Measurements from ENCODE around the gene ZNF417. TPM values are rescaled to one million over a fixed set of nuclear protein-coding genes. Genes with fewer than 3 reads are reported as not detected.
"Not testable (repeated sequence)": the region's sequence is repeated elsewhere in the genome, so short reads cannot be mapped to it uniquely, and the experiment has no call there.

The ZNF417 gene
- total and polyA plus RNA-seq, 9 of the 15 experiments (the other 6 are each of a cell fraction or from before 2014, with no cell fraction given), result 0.35 to 7.2 (median 3.2) TPM

- TF ChIP-seq ESRRA (IDR thresholded peaks at IDR 0.05; ENCODE audit: borderline replicate concordance, low read depth), result peak; percentile 50; the same call in 1 of the 2 replicates
- peak; percentile 93 for TF ChIP-seq E2F1 (CRISPR knock-in tag; IDR thresholded peaks at IDR 0.05)
- TF ChIP-seq DIDO1 (tag; IDR thresholded peaks at IDR 0.05; ENCODE audit: low read depth), result 0 out of 2 replicates have a peak, but pooled peaks have one; percentile 67
- peak; percentile 51; the same call in 1 of the 2 replicates for TF ChIP-seq ELF2 (CRISPR knock-in tag; IDR thresholded peaks at IDR 0.05)
- TF ChIP-seq SIN3A (IDR thresholded peaks at IDR 0.05; ENCODE audit: borderline replicate concordance in 2 of 2, control insufficient read depth in 1 of 2, low read depth in 2 of 2, low read length in 2 of 2), result peak in 1 of 2 experiments; percentile 60; a peak in 1 of 4 replicates
- peak; percentile 65; the same call in 1 of the 2 replicates for TF ChIP-seq PHF8 (IDR thresholded peaks at IDR 0.05; ENCODE audit: borderline replicate concordance, low read length)
- TF ChIP-seq CREM (IDR thresholded peaks at IDR 0.05; ENCODE audit: low read depth), result peak; percentile 94
- not testable (repeated sequence) for TF ChIP-seq ATF1 (CRISPR knock-in tag; IDR thresholded peaks at IDR 0.05); NR2C2 (CRISPR knock-in tag; IDR thresholded peaks at IDR 0.05); PBX2 (CRISPR knock-in tag; IDR thresholded peaks at IDR 0.05; ENCODE audit: low read depth)
- TF ChIP-seq ATF1 (tag; IDR thresholded peaks at IDR 0.05), result peak; percentile 93
- TF ChIP-seq NRF1 (conservative IDR thresholded peaks at IDR 0.05 in 1 of 2, IDR thresholded peaks at IDR 0.05 in 1 of 2), result peak; percentile 31 to 59; a peak in 3 of 4 replicates
- TF ChIP-seq ZBTB2 (IDR thresholded peaks at IDR 0.05), result peak; percentile 95
- peak; percentile 58; the same call in 1 of the 2 replicates for TF ChIP-seq BHLHE40 (IDR thresholded peaks at IDR 0.05; ENCODE audit: low read length)
- peak; percentile 73 for TF ChIP-seq ASH1L (IDR thresholded peaks at IDR 0.05; ENCODE audit: borderline replicate concordance, low read depth, partially characterized antibody)
- peak; percentile 38; the same call in 1 of the 2 replicates for TF ChIP-seq CC2D1A (IDR thresholded peaks at IDR 0.05)
- peak; percentile 18; the same call in 1 of the 2 replicates for TF ChIP-seq POLR2AphosphoS5 (IDR thresholded peaks at IDR 0.05; ENCODE audit: control insufficient read depth, insufficient read depth, low read depth, low read length)
- TF ChIP-seq NR2C2 (tag; IDR thresholded peaks at IDR 0.05), result peak; percentile 86
- peak; percentile 97 for TF ChIP-seq PBX2 (tag; conservative IDR thresholded peaks at IDR 0.05; ENCODE audit: low read depth)
- peak in 1 of 2 experiments; percentile 17; a peak in 2 of 4 replicates for TF ChIP-seq TBL1XR1 (IDR thresholded peaks at IDR 0.05; ENCODE audit: low read length in 2 of 2)
Observed at GRCh38 chr19:57916168-57916995, at the start of gene ZNF417 (continued).

Measured in K562 (cell line).